Cardiac septum (tissue), 1 donor: ENCODE measurements around the gene SPOUT1. TPM values are rescaled to one million over a fixed set of nuclear protein-coding genes. Genes with fewer than 3 reads are reported as not detected.

ENCODE experiments used
- DNase-seq: peaks from one replicate; pipeline ENCODE4 v3.0.0-alpha.2; 2020; ENCODE audit warnings: low spot score
- intact Hi-C: fragments of 100-400 bp; cut with DNase I; formaldehyde crosslinking; loops from one replicate; pipeline ENCODE4 v1.14.0; 2022
- total RNA-seq: library from RNA; stranded (reverse); fragmentation: NEBNext Ultra II Directional; extraction: Animal tissue kit (Norgen Biotek cat#: 25700); gene quantifications from one replicate; pipeline ENCODE4 v1.2.1, GENCODE V29; 2021
- donor health status: DM: no; HTN: no; CAD: no.

Gene SPOUT1
- total RNA-seq, 1 donor from 2014 or later = 18.0 TPM

GRCh38 chr9:128840524-128840923 lies 10.9 kb upstream of the SPOUT1 start:
- intact Hi-C loops = no loop called here
- DNase-seq = no peak

- DNase-seq = no peak
- intact Hi-C loops = no loop called here
These were observed 8.7 kb upstream of the SPOUT1 start for GRCh38 chr9:128838338-128838737.

GRCh38 chr9:128836509-128837145 lies 7.0 kb upstream of the SPOUT1 start:
- intact Hi-C loops = no loop called here
- no peak for DNase-seq

GRCh38 chr9:128835246-128836210 lies 5.9 kb upstream of the SPOUT1 start:
- no peak for DNase-seq
- intact Hi-C loops = no loop called here

GRCh38 chr9:128833696-128834095 lies 4.1 kb upstream of the SPOUT1 start:
- intact Hi-C loops = no loop called here
- DNase-seq = no peak

GRCh38 chr9:128828719-128829452 lies 708 bp downstream of the SPOUT1 start:
- DNase-seq = no peak
- intact Hi-C loops = no loop called here

GRCh38 chr9:128828267-128828666 lies 1.3 kb downstream of the SPOUT1 start:
- no peak for DNase-seq
- intact Hi-C loops = no loop called here

- intact Hi-C loops = no loop called here
- DNase-seq = no peak
These were observed 3.5 kb downstream of the SPOUT1 start for GRCh38 chr9:128825923-128826700.

- intact Hi-C loops = no loop called here
- DNase-seq = no peak
These were observed 4.7 kb downstream of the SPOUT1 start for GRCh38 chr9:128824911-128825310.

- intact Hi-C loops = no loop called here
- no peak for DNase-seq
These were observed 5.6 kb downstream of the SPOUT1 start for GRCh38 chr9:128823903-128824406.

GRCh38 chr9:128823362-128823902 lies 6.2 kb downstream of the SPOUT1 start:
- no peak for DNase-seq
- intact Hi-C loops = no loop called here

- no peak for DNase-seq
- intact Hi-C loops = no loop called here
These were observed 7.1 kb downstream of the SPOUT1 start for GRCh38 chr9:128822407-128823042.

- no peak for DNase-seq
- intact Hi-C loops = no loop called here
These were observed 7.8 kb downstream of the SPOUT1 start for GRCh38 chr9:128821584-128822406.

GRCh38 chr9:128820665-128821583 lies 8.7 kb downstream of the SPOUT1 start:
- no peak for DNase-seq
- intact Hi-C loops = no loop called here

- intact Hi-C loops = loop anchor here (5.0 kb wide), 1 partner anchor 118 kb away; the partner anchor contains the start of gene PKN3
- DNase-seq = peak; percentile 79
These were observed 9.6 kb downstream of the SPOUT1 start for GRCh38 chr9:128819716-128820664.
